Left colon (tissue), 2 donors: ENCODE data around the gene NRROS. TPM values are rescaled to one million over a fixed set of nuclear protein-coding genes. Genes with fewer than 3 reads are reported as not detected.

Experiments used
- ATAC-seq: fragments of 200-7000 bp; cut with Tn5 transposase; one replicate; pipeline ENCODE4 v1.9.1; 2020; ENCODE audit warnings: mild to moderate bottlenecking, moderate library complexity
- DNase-seq, 2 donors: peaks; one replicate each; pipeline ENCODE4 v3.0.0-alpha.2; 2020
- intact Hi-C, 2 donors: fragments of 100-400 bp; cut with DNase I in 1 of 2; cut with micrococcal nuclease in 1 of 2; formaldehyde crosslinking; loops; one replicate each; pipeline versions ENCODE4 v1.11.2 to v1.14.0; 2022; cut with DNase I, micrococcal nuclease
- total RNA-seq, 2 donors: library from RNA; stranded (reverse); fragmentation: NEBNext Ultra II Directional; extraction: Animal tissue kit (Norgen Biotek cat#: 25700); gene quantifications; one replicate each; pipeline ENCODE4 v1.2.1, GENCODE V29; 2021
- donor health status: DM: no; HTN: no; CAD: no.
- donor health status: DM: yes; HTN: yes; CAD: no.

The NRROS gene
- total RNA-seq, 2 donors from 2014 or later, result 1.3 to 4.0 TPM

DNA sequence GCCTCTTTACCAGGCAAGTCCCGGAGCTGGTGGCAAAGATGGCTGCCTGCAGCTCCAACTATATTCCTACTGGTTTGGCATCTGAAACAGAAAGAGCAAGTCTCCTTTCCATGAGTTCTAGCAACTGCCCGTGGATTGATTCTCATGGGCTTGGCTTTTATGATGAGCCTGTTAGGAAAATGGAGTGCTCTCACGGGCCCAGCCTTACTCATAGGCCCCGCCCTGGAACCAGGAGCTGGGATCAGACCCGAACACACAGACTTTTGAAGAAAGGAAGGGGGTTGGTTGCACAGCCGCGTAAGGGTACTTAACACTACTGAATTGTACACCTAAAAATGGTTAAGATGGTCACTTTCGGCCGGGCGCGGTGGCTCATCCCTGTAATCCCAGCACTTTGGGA lies 2.9 kb downstream of the NRROS start:
- intact Hi-C loops, result no loop called here
- DNase-seq, result no peak
- no peak for ATAC-seq

DNA sequence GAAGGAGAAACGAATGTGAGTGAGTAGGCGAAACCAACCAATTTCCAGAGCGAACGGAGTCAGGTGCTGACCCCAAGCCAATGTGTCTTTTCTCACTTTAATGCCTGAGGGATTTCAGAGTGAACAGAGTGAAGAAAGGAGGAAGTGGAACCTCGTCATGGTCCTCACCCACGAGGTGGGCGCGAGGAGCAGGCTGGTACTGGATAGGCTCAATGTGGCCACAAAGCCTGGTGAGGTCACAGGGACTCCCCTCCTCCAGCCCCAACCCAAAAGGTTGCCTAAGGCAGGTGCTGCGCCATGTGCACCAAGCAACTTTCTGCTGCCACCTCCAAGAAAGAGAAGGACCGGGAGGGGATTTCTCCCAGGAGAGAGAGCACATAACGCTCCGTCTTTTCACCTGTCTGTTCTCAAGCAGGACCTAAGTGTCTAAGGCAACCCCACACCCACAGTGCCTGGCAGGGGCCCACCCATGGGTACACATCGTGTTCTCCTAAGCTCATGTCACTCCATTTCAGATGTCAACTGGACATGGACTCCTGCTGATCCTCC lies 3.8 kb downstream of the NRROS start:
- ATAC-seq (peak; percentile 29), DNase-seq (peak; percentile 54 to 65)
- intact Hi-C loops, result no loop called here

DNA sequence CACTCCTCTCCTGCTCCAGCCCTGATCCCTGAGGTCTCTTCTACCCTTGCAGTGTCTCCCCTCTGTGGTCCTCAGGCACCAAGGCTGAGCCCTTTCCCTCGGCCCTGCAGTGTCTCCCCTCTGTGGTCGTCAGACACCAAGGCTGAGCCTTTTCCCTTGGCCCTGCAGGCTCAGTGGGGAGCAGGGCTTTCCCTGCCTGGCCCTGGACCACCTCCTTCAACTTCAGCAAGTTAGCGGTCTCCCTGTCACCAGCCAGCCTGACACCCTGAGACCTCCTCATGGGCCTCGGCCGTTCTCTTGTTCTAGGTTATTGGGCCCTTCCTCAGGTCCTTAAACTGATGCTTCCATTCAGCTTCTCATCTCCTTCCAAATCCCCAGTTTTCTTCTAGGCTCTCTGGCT lies 4.3 kb downstream of the NRROS start:
- ATAC-seq (no peak), DNase-seq (no peak)
- intact Hi-C loops, result no loop called here

DNA sequence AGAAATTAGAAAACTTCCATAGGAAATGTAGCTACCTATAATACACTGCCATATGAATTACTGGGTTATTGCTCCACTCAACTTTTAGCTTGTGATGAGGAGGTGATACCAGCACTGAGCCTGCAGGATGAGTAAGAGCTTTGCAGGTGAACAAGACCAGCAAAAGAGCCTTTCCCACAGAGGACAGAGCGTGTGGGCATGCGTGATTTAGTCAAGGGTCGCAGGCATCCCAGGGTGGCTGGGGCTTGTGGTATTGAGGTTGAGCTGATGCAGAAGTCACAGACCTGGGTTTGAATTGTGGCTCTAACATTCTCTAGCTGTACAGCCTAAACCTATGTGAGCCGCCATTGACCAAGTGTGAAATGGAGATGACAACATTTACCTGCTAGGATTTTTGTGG lies 5.6 kb downstream of the NRROS start:
- intact Hi-C loops, result no loop called here
- ATAC-seq, result no peak
- no peak for DNase-seq

DNA sequence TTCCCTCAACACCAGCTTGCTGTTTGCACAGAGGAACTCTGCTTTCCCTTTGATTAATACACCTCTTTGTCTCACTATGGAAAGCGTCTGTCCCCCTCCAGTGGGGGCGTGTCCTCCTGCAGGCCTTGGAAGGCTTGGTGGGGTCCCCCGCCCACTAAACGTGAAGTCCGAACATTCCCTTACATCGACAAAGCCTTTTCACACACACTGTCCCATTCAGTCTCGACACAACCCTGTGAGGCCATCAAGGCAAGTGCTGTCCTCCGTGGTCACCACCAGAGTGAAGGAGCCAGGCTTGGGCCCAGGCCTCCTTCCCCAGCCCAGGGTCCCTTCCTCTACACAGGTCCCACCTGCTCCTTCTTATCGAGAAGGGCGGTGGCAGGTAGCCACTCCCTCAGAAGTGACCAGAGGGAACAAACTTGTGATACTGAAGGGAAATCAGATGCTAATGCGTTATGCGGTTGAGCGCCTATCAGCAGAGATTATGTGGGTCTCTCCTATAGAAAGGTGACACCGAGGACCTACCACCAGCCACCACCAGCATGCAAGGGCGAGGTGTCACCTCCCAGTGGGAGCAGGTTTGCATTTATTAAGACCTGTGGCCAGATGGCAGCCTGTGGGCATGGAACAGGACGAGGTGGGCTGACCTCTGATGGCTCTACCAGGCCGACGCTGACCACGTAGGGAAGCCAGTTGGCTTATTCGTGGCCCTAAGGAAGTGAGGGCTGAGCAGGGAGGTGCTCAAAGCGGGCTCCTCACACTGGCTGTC lies 6.6 kb downstream of the NRROS start:
- intact Hi-C loops, result no loop called here
- DNase-seq (no peak), ATAC-seq (no peak)

DNA sequence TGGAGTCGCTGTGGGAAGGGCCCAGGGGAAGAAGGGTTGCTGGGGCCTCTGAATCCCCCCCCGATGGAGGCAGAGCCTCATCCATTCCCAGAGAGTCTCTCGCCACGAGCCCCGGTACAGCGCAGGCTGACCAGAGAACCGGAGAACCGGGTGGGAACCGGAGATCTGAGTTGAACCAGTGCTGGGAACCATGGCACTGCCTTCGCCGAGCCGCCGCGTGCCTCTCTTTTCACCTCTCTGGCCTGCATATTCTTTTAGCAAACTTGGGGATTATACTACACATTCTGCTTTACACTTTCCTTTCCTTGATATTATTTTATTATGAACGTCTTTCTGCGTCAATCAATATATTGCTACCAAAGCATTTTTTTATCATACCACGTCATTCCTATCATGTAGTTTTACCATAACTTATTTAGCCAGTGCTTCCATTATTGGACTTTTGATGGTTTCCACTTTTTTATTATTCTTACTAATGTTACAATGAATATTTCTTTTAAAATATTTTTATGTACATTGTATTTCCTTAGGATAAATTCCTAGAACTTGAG lies 7.2 kb downstream of the NRROS start:
- intact Hi-C loops, result no loop called here
- no peak for DNase-seq
- no peak for ATAC-seq

DNA sequence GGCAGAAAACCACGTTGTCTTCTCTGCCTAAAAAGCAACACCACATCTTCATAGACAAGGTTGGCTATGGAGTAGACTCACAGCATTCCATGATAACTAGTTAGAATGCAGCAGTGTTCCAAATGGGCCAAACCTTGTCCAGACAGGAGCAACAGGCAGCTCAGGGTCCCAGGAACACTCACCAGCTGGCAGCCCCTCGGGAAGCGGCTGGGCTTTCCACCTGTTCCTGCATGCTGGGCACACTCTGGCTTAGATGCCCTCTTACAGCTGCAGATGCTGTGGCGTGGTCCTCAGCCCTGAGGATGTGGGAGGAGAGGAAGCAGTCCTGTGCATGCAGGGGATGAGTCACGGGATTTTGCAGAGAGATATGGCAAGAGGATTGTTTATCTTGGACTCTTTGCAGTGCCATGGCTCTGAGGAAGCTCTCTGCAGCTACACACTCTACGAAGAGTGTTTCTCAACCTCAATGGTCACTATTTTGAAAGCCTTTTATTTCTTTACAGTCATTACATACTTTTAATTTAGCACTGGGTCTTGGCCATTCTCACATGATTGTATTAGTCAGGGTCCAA lies 11.3 kb downstream of the NRROS start:
- ATAC-seq (no peak), DNase-seq (peak in 1 of 2 donors; percentile 39)
- intact Hi-C loops, result no loop called here

DNA sequence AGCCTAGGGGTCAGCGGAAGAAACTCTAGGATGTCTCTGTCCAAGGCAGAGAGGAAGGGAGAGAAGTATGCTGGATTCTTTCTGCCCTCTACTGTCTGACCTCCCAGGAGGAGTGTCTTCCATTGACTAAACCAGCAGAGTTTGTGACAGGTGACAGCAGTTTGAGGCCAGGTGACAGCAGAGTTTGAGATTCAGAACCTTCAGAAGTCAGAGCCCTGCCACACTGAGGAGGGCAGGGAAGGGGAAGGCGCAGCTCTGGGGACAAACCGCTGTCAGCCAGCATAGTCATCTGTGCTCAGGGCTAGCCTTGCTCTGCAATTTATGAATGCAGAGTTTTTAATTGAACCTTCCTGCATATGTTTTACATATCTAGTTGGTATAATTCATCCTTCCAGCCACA lies 12.3 kb downstream of the NRROS start:
- no peak for DNase-seq
- ATAC-seq, result no peak
- intact Hi-C loops, result no loop called here

DNA sequence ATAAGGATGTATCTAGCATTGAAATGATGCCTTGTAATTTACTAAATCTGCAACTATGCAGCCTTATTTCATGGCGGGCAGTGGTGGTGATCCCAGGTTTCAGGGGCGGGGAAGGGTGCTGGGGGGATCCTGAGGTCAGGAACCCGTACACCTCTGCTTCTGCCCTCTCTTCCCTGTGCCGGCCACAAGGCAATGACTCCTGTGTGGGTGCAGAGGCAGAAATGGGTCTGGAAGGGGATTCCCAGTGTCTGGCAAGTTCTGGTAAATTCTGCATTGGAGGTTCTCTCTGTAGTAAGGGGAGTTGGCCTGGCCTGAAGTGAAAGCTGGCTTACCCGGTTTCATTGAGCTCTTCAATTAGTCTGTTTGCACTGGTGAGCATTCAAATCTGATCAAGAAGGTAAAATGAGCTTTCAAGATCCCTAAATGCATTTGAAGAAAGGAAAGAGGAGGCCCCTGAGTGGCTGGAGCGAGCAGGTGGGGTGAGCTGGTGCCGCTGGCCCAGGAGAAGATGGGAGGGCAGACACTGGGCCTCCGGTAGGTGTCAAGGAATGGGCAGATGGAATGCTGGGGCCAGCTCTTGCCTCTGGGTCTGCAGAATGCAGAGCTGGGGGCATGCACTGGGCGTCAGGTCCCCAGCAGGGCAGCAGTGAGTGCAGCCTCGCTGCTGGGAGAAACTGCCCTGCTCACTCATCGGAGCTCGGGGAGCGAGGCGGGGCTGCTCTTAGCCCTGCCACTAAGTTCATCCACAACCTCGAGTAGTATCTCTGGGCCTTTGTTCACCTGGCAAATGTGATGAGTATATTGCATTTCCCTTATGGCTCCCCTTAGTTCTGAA lies 13.7 kb downstream of the NRROS start:
- DNase-seq, result no peak
- intact Hi-C loops, result no loop called here
- ATAC-seq, result no peak

DNA sequence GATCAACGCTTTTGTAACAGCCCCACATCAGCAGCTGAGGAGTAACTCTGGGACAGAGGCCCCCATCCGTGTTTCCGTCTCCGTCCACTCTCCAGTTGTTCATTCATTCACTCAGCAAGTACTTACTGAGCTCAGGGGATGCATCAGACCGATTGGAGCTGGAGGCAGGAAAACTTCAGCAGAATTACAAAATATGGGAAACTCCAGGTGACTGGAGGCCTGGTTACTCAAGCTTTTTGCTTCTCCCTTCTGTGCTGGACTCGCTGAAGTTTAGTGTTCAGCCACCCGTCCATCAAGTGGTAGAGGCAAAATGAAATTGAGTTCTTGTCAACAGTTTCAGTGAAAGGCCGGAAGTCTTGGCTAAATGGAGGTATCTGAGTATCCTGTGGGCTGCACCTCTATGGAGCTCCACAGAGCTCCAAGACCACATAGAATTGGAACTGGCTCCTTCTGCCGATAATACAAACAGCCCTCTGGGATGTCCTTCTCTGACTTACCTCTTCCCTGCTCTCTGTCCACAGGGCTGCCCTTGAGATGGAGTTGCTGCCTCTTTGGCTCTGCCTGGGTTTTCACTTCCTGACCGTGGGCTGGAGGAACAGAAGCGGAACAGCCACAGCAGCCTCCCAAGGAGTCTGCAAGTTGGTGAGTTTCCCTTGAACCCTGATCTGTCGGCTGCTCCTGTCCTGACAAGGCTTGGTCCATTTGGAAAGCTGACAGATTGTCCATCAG lies 14.7 kb downstream of the NRROS start:
- ATAC-seq (no peak), DNase-seq (no peak)
- intact Hi-C loops, result no loop called here

DNA sequence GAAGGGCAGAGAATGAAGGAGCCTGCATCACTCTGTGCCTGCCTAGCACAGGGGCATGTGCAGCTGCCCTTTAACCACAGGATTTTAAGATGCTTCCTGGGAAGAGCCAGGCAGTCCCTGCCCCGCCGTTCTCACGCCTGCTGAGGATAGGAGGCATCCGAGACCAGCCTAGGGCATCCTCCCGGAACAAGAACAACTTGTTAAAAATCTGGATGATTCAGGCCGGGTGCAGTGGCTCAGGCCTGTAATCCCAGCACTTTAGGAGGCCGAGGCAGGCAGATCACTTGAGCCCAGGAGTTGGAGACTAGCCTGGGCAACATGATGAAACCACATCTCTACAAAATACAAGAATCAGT lies 15.2 kb downstream of the NRROS start:
- intact Hi-C loops, result no loop called here
- DNase-seq (no peak), ATAC-seq (no peak)

DNA sequence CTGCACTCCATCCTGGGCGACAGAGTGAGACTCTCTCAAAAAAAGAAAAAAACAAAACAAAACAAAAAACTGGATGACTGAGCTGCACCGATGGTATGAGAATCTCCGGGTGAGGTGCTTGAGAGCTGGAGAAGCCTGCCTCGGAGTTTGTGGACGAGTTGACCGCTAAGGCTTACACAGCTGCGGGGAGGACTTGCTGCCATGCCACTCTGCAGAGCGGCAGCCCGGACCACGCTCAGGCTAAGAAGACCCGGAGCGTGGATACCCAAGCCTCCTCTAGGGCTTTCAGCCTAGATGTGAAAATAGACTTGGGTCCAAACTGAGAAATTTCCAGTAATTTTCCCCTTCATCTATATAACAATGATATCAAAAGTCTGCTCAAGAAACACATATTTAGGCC lies 16.0 kb downstream of the NRROS start:
- intact Hi-C loops, result no loop called here
- no peak for ATAC-seq
- no peak for DNase-seq

DNA sequence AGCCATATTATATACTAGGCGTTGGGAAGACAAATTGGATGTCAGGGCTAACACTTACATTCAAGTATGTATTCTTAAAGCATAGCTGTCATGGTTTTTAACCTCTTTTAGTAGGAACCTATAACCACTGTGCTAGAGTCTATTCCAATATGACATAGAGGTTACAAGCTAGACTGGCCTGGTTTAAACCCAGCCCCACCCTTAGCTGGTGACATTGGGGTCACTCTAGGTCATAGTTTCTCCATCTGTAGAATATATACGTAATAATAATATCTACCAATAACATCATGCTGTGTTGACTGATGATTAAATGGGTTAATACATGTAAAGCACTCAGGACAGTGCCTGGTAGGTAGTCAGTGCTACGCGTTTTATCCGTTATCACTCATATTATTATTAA lies 16.7 kb downstream of the NRROS start:
- no peak for DNase-seq
- intact Hi-C loops, result no loop called here
- no peak for ATAC-seq

DNA sequence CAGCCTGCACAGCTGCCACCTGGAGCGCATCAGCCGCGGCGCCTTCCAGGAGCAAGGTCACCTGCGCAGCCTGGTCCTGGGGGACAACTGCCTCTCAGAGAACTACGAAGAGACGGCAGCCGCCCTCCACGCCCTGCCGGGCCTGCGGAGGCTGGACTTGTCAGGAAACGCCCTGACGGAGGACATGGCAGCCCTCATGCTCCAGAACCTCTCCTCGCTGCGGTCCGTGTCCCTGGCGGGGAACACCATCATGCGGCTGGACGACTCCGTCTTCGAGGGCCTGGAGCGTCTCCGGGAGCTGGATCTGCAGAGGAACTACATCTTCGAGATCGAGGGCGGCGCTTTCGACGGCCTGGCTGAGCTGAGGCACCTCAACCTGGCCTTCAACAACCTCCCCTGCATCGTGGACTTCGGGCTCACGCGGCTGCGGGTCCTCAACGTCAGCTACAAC lies 20.4 kb downstream of the NRROS start:
- ATAC-seq (no peak), DNase-seq (no peak)
- intact Hi-C loops, result no loop called here

DNA sequence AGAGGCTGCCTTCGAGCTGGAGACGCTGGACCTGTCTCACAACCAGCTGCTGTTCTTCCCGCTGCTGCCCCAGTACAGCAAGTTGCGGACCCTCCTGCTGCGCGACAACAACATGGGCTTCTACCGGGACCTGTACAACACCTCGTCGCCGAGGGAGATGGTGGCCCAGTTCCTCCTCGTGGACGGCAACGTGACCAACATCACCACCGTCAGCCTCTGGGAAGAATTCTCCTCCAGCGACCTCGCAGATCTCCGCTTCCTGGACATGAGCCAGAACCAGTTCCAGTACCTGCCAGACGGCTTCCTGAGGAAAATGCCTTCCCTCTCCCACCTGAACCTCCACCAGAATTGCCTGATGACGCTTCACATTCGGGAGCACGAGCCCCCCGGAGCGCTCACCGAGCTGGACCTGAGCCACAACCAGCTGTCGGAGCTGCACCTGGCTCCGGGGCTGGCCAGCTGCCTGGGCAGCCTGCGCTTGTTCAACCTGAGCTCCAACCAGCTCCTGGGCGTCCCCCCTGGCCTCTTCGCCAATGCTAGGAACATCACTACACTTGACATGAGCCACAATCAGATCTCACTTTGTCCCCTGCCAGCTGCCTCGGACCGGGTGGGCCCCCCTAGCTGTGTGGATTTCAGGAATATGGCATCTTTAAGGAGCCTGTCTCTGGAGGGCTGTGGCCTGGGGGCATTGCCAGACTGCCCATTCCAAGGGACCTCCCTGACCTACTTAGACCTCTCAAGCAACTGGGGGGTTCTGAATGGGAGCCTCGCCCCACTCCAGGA lies 21.1 kb downstream of the NRROS start:
- no peak for ATAC-seq
- intact Hi-C loops, result no loop called here
- DNase-seq, result no peak

DNA sequence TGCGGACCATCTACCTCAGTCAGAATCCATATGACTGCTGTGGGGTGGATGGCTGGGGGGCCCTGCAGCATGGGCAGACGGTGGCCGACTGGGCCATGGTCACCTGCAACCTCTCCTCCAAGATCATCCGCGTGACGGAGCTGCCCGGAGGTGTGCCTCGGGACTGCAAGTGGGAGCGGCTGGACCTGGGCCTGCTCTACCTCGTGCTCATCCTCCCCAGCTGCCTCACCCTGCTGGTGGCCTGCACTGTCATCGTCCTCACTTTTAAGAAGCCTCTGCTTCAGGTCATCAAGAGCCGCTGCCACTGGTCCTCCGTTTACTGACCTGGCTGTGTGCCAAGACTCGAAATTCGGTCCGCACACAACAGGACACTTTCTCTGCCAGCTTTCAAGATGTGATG lies 21.9 kb downstream of the NRROS start:
- DNase-seq (no peak), ATAC-seq (no peak)
- intact Hi-C loops, result no loop called here

DNA sequence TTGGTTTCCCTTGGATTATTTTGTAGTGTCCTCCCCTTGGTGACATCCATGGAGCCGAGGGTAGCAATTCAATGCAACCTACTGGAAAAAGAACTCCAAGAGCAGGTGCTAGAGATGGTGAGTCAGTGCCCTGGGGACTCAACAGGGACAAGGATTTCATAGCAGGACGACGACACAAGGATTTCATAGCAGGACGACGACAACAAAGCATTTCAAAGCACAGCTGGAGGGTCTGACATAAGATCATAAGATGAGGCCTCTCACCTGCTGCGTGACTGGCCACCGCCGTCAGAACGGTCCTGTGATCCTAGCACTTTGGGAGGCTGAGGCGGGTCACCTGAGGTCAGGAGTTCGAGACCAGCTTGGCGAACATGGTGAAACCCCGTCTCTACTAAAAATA lies 22.5 kb downstream of the NRROS start:
- no peak for ATAC-seq
- intact Hi-C loops, result no loop called here
- no peak for DNase-seq
